ENCODE data around the gene IGF2BP3.

IGF2BP3 gene

GRCh38 chr7:23350466-23350865 lies 119.8 kb downstream of the IGF2BP3 start:
- Mint-ChIP-seq H3K4me3 (no peak overlapping the region), H3K9me3 (no peaks in the 10 kb centered on the region), H3K4me1 (peaks cover 29% of the 10 kb centered on the region), H3K27me3 (ENCODE audit: low read depth, poor library complexity) (no peaks in the 10 kb centered on the region), H3K36me3 (ENCODE audit: low read depth) (peaks cover 74% of the 10 kb centered on the region), H3K27ac (peak overlapping the region; percentile 41)
- no peak for DNase-seq
- TF ChIP-seq CTCF (IDR thresholded peaks at IDR 0.05): no peak

GRCh38 chr7:23349484-23350157 lies 120.7 kb downstream of the IGF2BP3 start:
- Mint-ChIP-seq H3K4me1 (peaks cover 29% of the 10 kb centered on the region), H3K36me3 (ENCODE audit: low read depth) (peaks cover 74% of the 10 kb centered on the region), H3K9me3 (no peaks in the 10 kb centered on the region), H3K4me3 (no peak overlapping the region), H3K27ac (no peak overlapping the region), H3K27me3 (ENCODE audit: low read depth, poor library complexity) (no peaks in the 10 kb centered on the region)
- TF ChIP-seq CTCF (IDR thresholded peaks at IDR 0.05): no peak
- no peak for DNase-seq

GRCh38 chr7:23347682-23348180 lies 122.6 kb downstream of the IGF2BP3 start:
- H3K4me1 Mint-ChIP-seq: peaks cover 18% of the 10 kb centered on the region
- no peak for TF ChIP-seq CTCF (IDR thresholded peaks at IDR 0.05)
- peak overlapping the region; percentile 88 for H3K27ac Mint-ChIP-seq

GRCh38 chr7:23347033-23347681 lies 123.1 kb downstream of the IGF2BP3 start:
- TF ChIP-seq CTCF (IDR thresholded peaks at IDR 0.05): no peak
- Mint-ChIP-seq H3K27me3 (ENCODE audit: low read depth, poor library complexity) (no peaks in the 10 kb centered on the region), H3K9me3 (no peaks in the 10 kb centered on the region), H3K4me3 (no peak overlapping the region), H3K36me3 (ENCODE audit: low read depth) (peaks cover 79% of the 10 kb centered on the region), H3K27ac (peak overlapping the region; percentile 88), H3K4me1 (peaks cover 13% of the 10 kb centered on the region)
- DNase-seq: no peak

More at GRCh38 chr7:23347682-23348180, 122.6 kb downstream of the IGF2BP3 start:
- Mint-ChIP-seq H3K4me3 (no peak overlapping the region), H3K9me3 (no peaks in the 10 kb centered on the region), H3K27me3 (ENCODE audit: low read depth, poor library complexity) (no peaks in the 10 kb centered on the region), H3K36me3 (ENCODE audit: low read depth) (peaks cover 73% of the 10 kb centered on the region)
- DNase-seq: no peak

- H3K36me3 Mint-ChIP-seq (ENCODE audit: low read depth): peaks cover 86% of the 10 kb centered on the region
- no peak for TF ChIP-seq CTCF (IDR thresholded peaks at IDR 0.05)
- no peaks in the 10 kb centered on the region for H3K9me3 Mint-ChIP-seq
- H3K27me3 Mint-ChIP-seq (ENCODE audit: low read depth, poor library complexity): no peaks in the 10 kb centered on the region
- H3K4me3 Mint-ChIP-seq: no peak overlapping the region
- no peak overlapping the region for H3K27ac Mint-ChIP-seq
- DNase-seq: no peak
- H3K4me1 Mint-ChIP-seq: peaks cover 5% of the 10 kb centered on the region
These were observed 124.0 kb downstream of the IGF2BP3 start for GRCh38 chr7:23346316-23346715.

All from nephron progenitor cell (in vitro differentiated cells).